HG03520 (cell line): ENCODE results near the gene PCSK1.
"Not testable (repeated sequence)": the region's sequence is repeated elsewhere in the genome, so short reads cannot be mapped to it uniquely, and the experiment has no call there.

Experiments used
- ATAC-seq: cut with Tn5 transposase; IDR thresholded peaks from one replicate; pipeline ENCODE4 v1.9.1; 2021; ENCODE audit warnings: mild to moderate bottlenecking, moderate library complexity; ENCODE audit not compliant: unreplicated experiment

Gene PCSK1

DNA sequence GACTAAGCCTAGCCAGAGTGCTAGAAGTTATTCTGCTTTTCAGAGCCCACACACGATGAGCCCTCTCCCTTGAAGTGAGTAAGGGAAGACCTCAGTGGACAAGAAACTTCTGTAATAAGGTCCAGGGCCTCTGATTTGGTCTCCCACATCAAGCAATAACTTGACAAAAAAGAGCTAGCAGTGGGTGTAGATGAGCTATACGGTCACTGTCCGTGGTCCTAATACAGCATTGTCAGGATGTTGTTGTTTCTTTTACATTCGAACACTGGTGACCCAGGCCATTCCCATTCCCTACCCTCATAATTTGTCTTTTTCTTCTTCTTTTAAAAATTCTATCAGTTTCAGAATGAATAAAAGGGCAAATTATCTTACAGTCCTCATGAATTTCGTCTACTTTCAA lies 5.2 kb downstream of the PCSK1 start:
- no peak for ATAC-seq

DNA sequence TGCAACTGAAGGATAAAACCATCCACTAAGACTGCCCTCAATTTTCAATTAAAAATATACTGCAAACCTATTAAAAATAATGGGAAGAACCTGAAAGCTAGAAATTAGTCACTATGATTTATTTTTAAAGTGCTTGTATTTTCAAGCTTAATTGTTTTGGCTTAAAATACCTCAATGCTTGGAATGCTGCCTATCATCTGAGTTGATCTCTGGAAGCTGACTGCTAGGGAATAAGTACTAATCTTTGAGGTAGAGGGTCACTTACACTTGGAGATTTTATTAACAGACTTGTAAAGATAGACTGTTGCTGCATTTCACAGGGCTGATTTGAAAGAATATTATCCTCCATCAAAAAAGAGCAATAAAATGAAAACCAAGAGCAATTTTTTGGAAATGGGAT lies 6.2 kb downstream of the PCSK1 start:
- ATAC-seq, result no peak

DNA sequence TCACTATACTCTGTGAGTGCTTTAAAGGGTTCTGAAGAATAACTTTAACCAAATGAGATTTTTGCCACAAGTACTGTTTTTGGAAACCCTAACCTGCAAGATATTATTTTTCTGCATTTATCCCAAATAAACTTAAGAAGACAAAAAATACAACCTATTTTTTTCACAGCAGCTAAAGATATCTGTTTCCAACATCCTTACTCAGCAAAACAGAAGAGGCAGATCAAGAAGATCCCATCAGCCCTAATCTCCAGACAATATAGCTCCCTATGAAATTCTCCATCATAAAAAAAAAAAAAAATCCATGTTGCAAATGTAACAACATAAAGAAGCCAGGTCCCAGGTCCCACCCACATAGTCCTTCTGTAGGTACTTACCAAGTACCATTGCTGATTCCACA lies 7.6 kb downstream of the PCSK1 start:
- ATAC-seq, result no peak

DNA sequence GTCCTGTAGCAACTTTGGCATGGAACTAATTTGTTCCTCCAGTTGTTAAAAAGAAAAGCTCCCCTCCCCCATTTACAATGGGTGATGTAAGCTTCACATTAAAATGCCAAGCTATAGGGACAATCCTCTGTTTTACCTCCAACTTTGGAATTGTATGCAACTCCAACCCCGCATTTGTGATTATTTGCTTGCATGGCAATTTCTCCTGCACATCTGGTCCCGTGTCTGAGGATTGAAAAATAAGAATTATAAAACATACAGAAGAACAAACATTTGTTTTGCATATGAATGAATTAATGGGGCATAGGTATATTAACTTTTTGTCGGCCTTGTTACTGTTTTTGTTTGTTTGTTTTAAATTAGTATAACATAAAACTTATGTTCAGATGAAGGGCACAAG lies 17.2 kb downstream of the PCSK1 start:
- no peak for ATAC-seq

DNA sequence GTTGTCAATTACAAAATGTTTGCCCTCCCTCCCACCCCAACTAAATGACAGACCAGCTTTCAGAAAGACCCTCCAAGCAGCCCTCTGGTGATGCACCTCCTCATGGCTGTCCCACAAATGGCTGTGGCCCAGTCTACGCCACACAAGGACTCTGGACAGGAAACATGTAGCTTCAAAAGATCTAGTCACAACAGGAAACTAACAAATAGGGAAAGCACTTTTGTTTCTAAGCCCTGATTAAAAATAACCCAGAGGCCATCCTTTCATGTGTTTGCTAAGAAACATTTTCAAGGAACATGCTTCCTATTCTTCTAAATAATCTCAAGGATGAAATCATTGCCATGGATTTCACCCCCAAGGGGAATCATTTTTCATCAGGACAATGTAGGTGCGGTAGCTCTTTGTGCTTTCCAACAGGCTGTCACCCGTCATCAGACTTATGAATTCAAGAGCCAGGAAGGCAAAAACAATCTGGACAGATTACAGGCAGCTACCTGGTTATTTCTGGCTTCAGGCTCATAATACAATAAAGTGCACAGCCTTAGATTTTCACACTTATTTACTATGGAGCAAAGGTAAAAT lies 20.1 kb downstream of the PCSK1 start:
- no peak for ATAC-seq

DNA sequence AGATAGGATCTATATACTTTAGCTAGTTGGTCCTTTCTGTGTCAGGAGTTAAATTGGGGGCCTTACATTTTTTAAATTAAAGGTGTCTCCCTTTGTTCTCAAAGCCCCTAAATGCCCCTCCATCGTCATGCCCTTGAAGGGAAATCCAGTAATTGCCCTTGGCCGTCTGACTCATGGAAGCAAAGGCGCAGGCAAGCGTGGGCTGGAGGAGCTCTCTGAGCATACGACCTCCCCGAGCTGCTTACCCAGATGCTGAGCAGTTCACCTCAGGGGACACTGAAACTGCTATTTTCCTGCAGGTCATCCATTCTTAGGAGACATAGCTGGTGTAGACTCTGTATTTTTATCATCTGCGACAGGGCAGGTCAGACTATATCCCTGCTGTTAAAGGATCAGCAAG lies 23.0 kb downstream of the PCSK1 start:
- no peak for ATAC-seq

DNA sequence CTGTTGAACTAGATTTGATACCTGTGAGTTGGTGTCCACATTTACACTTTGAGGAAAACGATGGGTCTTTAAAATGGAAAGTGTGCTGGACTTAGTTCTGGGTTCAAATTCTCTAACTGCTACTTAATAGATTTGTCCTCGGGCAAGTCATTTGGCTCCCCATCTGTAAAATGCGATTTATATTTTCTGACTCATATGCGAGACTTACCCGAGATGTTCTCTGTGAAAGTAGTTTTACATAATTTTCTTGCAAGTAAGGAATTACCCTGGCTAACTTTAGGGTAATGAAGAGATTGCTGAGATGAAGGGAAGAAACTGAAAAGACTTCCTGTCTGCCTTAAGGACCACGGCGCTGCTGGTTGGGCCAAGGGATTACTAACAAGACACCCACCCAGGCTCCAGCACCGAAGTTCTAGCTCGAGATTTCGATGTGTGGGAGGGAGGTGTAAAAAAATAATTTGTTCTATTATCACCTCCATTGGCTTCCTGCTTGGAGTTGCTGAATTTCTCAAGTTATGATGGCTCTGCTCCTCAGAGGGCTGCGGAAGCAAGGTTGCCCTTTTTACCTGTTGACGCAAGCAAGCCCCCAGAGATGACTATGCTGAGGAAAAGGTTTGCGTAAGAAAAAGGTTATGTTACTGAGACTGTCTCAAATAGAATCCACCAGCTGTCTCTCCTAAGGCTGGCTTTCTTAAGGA lies 24.1 kb downstream of the PCSK1 start:
- no peak for ATAC-seq

DNA sequence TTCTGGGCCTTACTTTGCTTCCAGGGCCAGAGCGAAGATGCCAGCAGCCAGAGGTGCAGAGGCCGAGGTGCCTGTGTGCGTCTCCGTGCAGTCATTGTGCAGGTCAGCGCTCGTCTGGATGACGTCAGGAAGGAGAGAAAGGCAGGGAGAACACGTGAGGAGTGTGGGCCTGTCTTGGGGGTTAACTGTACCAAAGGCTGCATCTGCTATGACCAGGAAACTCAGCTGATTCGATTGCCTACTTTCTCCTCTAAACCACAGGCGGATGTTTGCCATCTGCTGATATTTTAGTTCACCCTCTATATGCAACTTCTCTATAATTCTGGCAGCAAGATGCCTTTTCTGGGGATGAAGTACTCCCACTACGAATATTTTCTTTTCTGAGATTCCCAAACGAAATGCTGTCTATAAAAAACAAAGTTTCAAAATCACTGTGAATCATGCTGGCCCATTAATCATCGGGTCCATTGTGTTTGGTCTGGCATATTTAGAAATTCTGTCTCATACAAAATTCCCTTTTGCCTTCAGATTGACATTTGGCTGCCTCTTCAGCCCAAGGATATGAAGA lies 24.8 kb downstream of the PCSK1 start:
- no peak for ATAC-seq

DNA sequence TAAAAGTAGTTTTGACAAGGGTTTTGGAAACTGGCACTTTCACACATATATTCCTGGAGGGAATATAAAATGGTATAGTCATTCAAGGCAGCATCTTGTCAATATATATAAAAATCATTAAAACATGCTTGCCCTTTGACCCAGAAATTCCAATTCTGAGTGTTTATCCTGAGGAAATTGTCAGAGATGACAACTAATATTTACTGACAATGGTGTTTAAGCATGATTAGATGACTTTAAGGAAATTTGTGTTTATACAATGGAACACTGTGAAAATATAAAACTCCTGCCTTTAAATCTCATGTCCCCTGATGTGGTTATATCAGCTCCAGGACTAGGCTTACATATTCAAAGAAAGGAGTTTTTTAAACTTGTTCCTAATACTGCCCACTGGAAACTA lies 25.6 kb downstream of the PCSK1 start:
- no peak for ATAC-seq

DNA sequence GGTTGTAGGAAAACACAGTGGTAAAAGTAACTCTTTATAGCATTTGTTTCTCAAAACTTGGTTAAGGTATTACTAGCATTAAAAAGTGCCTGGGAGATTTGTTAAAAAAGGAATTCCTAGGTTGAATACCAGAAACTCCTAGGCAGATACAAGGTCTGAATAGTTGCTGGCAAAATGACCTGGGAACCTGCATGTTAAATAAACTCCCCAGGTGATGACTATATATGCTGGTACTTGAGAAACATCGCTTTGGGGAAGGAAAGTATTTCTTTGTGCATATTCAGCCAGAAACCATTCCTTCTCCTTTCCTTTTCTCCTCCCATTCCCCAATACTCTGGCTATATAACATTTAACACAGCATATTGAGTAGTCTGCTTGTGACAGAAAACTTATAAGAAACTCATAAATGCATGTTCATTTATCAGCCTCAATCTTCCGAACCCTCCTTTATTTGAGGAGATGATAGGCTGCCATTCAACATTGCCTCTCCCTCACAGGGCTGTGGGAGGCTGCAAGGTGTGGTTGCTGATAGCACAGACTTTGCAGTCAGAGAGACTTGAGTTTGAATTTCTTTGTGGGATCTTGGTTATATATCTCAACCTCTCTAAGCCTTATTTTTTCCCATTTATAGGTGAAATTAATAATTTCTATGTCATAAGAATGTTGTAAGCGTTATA lies 28.7 kb downstream of the PCSK1 start:
- no peak for ATAC-seq

DNA sequence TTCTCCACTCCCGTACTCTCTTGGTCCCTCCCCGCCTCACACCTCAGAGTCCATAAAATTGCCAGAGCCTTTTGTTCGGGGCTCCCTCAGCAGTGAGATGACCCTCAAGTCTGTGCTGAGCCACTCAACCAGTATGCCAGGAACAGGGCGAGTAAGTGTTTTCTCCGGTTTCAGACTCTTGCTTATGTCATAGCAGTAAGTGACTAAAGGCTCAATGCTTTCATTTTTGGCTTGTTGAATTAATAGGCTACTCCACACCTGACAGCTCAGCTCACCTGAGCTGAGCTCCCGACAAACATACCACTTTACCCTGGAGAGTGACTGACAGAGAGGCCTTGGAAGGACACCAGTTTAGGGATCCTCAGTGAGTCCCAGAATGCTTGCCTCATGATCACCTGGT lies 30.5 kb downstream of the PCSK1 start:
- ATAC-seq, result no peak

DNA sequence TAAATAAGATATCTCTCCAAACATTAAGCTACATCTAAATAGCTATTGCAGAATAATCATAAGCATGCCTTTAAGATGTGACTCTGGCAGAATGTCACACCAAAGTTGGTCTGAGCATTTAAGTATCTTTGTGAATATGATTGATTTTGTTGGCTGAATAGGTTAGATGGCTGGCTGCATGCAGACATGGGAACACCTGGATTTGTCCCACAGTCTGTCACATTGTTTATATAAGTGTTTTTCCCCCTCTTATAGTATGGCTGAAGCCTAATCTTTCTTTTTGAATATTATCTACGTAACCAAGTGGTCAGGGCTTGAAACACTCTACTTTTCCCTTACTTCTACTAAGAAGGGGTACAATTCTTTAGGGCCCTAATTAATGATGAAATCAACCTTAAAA lies 36.2 kb downstream of the PCSK1 start:
- ATAC-seq, result no peak

DNA sequence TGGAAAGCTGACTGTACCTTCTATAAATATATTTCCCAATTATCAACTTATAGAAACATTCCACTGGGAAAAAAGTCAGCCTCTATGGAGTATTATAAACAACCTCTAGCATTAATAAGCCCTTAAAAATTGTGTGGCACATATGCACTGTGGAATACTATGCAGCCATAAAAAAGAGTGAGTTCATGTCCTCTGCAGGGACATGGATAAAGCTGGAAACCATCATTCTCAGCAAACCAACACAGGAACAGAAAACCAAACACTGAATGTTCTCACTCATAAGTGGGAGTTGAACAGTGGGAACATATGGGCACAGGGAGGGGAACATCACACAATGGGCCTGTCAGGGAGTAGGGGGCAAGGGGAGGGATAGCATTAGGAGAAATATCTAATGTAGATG lies 37.8 kb downstream of the PCSK1 start:
- ATAC-seq, result not testable (repeated sequence)

DNA sequence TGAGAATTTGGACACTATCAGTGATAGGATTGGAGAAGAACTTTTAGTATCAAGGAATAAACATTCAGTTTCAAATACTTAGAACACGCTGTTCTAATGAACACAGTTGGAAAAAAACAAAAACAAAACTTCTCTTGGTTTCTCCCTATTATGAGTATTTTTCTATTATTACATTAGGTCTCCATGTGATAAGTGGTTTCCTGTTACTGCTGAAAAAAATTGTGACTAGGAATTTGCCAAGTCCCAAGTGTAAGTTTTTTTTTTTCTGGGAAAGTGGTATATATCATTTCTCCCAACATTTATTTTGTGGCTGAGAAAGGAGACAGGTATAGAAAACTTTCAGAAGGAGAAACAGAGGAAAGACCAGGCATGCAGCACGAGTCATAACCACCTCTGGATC lies 41.1 kb downstream of the PCSK1 start:
- no peak for ATAC-seq

DNA sequence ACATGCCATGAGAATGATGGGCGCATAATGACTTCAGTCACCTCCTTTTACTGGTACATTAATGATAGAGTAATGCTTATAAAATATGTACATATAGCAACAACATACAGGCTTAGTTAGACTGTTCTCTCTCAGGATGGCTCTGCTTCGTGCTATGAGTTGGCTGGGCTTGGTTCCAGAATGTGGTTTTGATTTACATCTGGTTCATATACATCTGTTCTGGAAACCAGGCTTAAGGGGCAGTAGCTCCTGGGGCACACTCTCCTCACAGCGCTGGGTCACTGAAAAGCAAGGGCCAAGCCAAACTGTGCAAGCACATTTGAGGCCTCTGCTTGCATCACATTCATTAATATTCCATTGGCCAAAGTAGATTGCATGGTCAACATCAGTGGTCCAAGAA lies 44.9 kb downstream of the PCSK1 start:
- no peak for ATAC-seq

DNA sequence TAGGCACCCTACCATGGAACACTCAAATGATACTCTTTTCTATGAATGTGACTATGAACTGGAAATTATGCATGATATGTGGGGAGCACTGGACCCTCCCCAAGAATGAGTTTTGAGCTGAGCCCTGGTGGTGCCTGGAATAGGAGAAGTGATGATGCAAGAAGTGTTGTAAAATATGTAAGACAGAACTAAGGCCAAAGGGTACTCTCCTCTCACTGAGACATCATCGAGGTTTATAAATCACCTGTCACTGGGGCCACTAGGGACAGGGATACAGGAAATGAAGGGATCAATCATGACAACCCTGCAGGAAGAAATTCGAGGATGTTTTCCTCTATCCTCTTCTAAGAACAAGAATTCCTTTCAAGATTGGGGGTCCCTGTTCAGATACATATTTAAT lies 45.4 kb downstream of the PCSK1 start:
- ATAC-seq, result no peak

DNA sequence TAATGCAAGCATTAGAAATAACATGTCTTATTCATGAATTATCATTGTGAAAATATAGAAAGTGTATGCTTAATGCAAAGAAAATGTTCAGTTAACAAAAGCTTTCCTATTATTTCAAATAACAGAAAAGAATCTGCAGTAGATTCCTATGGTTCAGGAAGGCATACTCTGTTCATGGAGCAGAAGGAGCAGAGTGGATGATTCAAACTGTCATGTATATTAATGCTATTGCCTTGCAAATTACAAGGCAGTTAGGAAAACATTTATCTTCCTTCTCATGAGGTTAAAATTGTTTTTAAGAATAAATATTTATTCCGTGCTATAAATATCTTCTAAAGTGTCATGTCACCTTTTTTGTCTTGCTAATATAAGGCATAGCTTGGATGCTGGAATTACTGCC lies 47.5 kb downstream of the PCSK1 start:
- no peak for ATAC-seq

DNA sequence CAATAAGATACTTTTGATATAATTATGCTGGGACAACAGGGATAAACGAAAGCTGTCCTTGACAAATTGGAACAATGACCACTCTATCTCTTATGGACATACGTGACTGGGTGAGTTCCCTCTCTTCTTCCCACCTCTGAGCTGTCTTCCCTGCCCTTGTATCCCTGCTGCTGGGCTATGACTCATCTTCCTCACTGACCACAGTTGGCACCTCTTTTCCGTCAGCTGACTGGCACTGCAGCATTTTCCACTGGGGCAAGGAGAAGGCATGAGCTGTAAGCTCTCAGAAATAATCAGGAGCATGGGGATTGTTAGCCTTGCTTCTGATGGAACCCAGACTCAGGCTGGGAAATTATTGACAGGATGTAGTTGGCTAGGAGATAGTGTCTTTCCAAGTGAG lies 48.7 kb downstream of the PCSK1 start:
- no peak for ATAC-seq

DNA sequence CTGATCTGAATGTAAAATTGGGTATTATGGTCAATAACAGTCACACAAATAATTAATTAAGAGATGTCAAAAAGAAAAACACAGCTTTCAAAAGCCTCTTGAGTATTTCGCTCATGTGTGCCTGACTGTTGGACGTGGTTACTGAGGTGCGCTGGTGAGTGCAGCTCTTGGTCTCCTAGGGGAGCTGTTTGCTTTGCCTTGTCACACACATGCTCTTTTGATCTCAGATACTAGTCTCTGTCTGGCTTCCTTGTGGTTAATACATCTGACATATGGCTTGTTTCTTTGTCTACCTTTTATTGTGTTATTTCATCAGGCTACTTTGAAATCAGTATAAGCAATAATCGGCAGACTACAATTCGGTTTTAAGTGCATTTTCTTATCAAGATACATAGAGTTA lies 51.5 kb downstream of the PCSK1 start:
- no peak for ATAC-seq

DNA sequence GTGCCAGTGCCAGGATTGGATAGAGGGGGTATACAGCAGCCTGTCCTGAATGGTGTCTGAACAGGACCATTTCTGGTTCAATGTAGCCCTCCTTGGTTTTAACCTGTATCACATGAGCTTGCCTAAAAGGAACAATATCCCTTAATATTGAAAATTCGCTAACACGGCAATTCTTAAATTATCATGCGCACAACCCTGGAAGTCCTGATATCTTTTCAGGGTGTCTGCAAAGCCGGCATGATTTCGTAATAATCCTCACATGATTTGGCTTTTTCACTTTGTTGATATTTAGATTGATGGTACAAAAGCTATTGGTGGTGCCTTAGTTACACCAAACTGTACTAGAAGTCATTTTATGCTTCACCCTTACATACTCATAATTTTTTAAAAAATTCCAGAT lies 53.2 kb downstream of the PCSK1 start:
- no peak for ATAC-seq

DNA sequence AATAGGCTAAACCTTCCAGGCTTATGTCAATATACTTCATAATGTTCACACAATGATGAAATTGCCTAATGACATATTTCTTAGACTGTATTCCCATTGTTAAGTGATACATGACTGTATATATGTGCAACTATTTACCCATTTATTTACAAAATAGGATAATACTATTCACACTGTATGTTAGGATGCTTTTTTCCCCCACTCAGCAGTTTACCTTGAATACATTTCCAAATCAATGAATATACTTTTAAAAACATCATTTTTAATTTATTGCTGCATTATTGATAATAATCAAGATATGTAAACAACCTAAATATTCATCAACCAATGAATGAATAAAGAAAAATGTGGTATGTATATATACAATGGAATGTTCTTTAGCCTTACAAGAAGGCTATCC lies 55.5 kb downstream of the PCSK1 start:
- no peak for ATAC-seq

DNA sequence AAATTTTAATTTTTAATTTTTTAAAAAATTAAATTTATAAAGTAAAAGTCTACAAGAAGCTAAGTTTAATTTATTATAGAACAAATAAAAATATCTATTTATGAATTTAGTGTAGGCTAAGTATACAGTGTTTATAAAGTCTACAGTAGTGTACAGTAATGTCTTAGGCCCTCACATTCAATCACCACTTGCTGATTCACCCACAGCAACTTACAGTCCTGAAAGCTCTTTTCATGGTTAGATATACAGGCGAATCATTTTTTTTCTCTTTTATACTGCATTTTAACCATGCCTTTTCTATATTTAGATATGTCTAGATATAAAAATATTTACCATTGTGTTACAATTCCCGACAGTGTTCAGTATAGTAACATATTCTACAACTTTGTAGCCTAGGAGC lies 55.9 kb downstream of the PCSK1 start:
- no peak for ATAC-seq
